ENCODE results near the gene SYT4. TPM values are rescaled to one million over a fixed set of nuclear protein-coding genes. Genes with fewer than 3 reads are reported as not detected.

SYT4 gene
- total RNA-seq, 1 experiment from 2014 or later = 3.4 TPM

GRCh38 chr18:43310239-43310638, 32.9 kb upstream of the SYT4 start:
- no peak overlapping the region for H3K14ac ChIP-seq (ENCODE audit: insufficient read depth, low read length)
- H2AK5ac ChIP-seq (ENCODE audit: insufficient read length, low read length) = no peak overlapping the region
- no peak overlapping the region for H3T11ph ChIP-seq (ENCODE audit: low read length)
- WGBS (ENCODE audit: extremely low coverage, insufficient read length, low lambda C conversion rate) = no CpG with 5 or more reads among the region's 1 CpG
- H2BK20ac ChIP-seq (ENCODE audit: low read depth, low read length, poor library complexity, severe bottlenecking) = no peak overlapping the region
- no peaks in the 10 kb centered on the region for H3K36me3 Mint-ChIP-seq (ENCODE audit: insufficient read depth in 1 of 3, low read depth in 3 of 3)
- H3K18ac ChIP-seq (ENCODE audit: insufficient read length, low read depth, low read length) = no peak overlapping the region
- H3K23ac ChIP-seq (ENCODE audit: insufficient read length, low read depth, low read length) = no peak overlapping the region
- no peaks in the 10 kb centered on the region for H3K4me1 ChIP-seq (ENCODE audit: insufficient read depth, low read length)
- H4K5ac ChIP-seq (ENCODE audit: insufficient read length, low read depth, low read length) = no peak overlapping the region
- H2BK5ac ChIP-seq (ENCODE audit: insufficient read length, low read length) = no peak overlapping the region
- no peaks in the 10 kb centered on the region for H3K27me3 ChIP-seq (ENCODE audit: insufficient read depth, low read length)
- H3K27me3 Mint-ChIP-seq (ENCODE audit: low read depth) = no peaks in the 10 kb centered on the region
- H3K79me1 ChIP-seq (ENCODE audit: insufficient read depth, low read depth, low read length, poor library complexity, severe bottlenecking) = no peaks in the 10 kb centered on the region
- no peaks in the 10 kb centered on the region for H3K9me3 Mint-ChIP-seq
- H2BK15ac ChIP-seq (ENCODE audit: low read depth, low read length) = no peak overlapping the region
- H4K8ac ChIP-seq (replicated peaks; ENCODE audit: insufficient read length, low read depth, low read length) = no peak overlapping the region
- no peaks in the 10 kb centered on the region for H4K20me1 ChIP-seq (ENCODE audit: control insufficient read depth, insufficient read depth, insufficient read length)
- no peak overlapping the region for H3K4me2 ChIP-seq (ENCODE audit: insufficient read depth, insufficient read length, low read length)
- H3K4me1 Mint-ChIP-seq = no peaks in the 10 kb centered on the region
- H3K56ac ChIP-seq (ENCODE audit: insufficient read length, low read depth, low read length) = no peak overlapping the region
- TF ChIP-seq CTCF (conservative IDR thresholded peaks at IDR 0.05) = no peak
- H3K23me2 ChIP-seq (ENCODE audit: insufficient read length, low read depth, low read length, poor library complexity, severe bottlenecking) = no peaks in the 10 kb centered on the region
- no peaks in the 10 kb centered on the region for H3K9me3 ChIP-seq (ENCODE audit: control insufficient read depth, low read depth, low read length)
- no peaks in the 10 kb centered on the region for H3K79me2 ChIP-seq (ENCODE audit: insufficient read depth, low read length)
- H2AFZ ChIP-seq (ENCODE audit: low read length) = no peak overlapping the region
- H3K4me3 Mint-ChIP-seq = no peak overlapping the region
- no peak overlapping the region for H4K91ac ChIP-seq (ENCODE audit: insufficient read length, low read depth, low read length)
- DNase-seq = no peak
- H2BK120ac ChIP-seq (ENCODE audit: low read depth, low read length, poor library complexity, severe bottlenecking) = no peak overlapping the region
- H3K9ac ChIP-seq (ENCODE audit: extremely low read depth, insufficient read length, low read length) = no peak overlapping the region
- H3K4ac ChIP-seq (ENCODE audit: low read depth, low read length) = no peak overlapping the region
- no peak overlapping the region for H3K27ac Mint-ChIP-seq
- H2BK12ac ChIP-seq (ENCODE audit: insufficient read length, low read depth, low read length) = no peak overlapping the region
- H3K27ac ChIP-seq (ENCODE audit: insufficient read length, low read depth, low read length) = no peak overlapping the region
